H9 (cell line): ENCODE results near the gene ACOT2. TPM values are rescaled to one million over a fixed set of nuclear protein-coding genes. Genes with fewer than 3 reads are reported as not detected.

Source experiments
- DNase-seq: peaks from one replicate; pipeline ENCODE4 v3.0.0-alpha.2; 2017
- H2AFZ ChIP-seq: one replicate; pipeline ENCODE4 v1.6.1; 2013; ENCODE audit warnings: mild to moderate bottlenecking, low read length, control low read depth, moderate library complexity
- H2AK5ac ChIP-seq: 2 replicates; pipeline ENCODE4 v1.6.1; 2013; ENCODE audit warnings: low read length, control low read depth, mixed read lengths; ENCODE audit not compliant: insufficient read length
- H2BK120ac ChIP-seq: one replicate; pipeline ENCODE4 v1.6.1; 2013; ENCODE audit warnings: low read depth, mild to moderate bottlenecking, low read length, control low read depth, inconsistent platforms; ENCODE audit not compliant: poor library complexity, severe bottlenecking
- H2BK12ac ChIP-seq: 2 replicates; pipeline ENCODE4 v1.6.1; 2013; ENCODE audit warnings: low read length, control low read depth, mixed read lengths, low read depth; ENCODE audit not compliant: insufficient read length
- H2BK15ac ChIP-seq: 2 replicates; pipeline ENCODE4 v1.6.1; 2013; ENCODE audit warnings: low read depth, low read length, control low read depth
- H2BK20ac ChIP-seq: one replicate; pipeline ENCODE4 v1.6.1; 2013; ENCODE audit warnings: low read depth, mild to moderate bottlenecking, low read length, control low read depth, inconsistent platforms; ENCODE audit not compliant: poor library complexity, severe bottlenecking
- H2BK5ac ChIP-seq: 2 replicates; pipeline ENCODE4 v1.6.1; 2013; ENCODE audit warnings: low read length, control low read depth, mixed read lengths; ENCODE audit not compliant: insufficient read length
- H3K14ac ChIP-seq: 2 replicates; pipeline ENCODE4 v1.6.1; 2013; ENCODE audit warnings: low read length, control low read depth; ENCODE audit not compliant: insufficient read depth
- H3K18ac ChIP-seq: 2 replicates; pipeline ENCODE4 v1.6.1; 2013; ENCODE audit warnings: low read depth, mild to moderate bottlenecking, mixed read lengths, low read length, control low read depth; ENCODE audit not compliant: insufficient read length
- H3K23ac ChIP-seq: 2 replicates; pipeline ENCODE4 v1.6.1; 2013; ENCODE audit warnings: low read length, control low read depth, mixed read lengths, low read depth; ENCODE audit not compliant: insufficient read length
- H3K23me2 ChIP-seq: 2 replicates; pipeline ENCODE4 v1.6.1; 2013; ENCODE audit warnings: low read depth, mild to moderate bottlenecking, mixed read lengths, low read length, control low read depth; ENCODE audit not compliant: insufficient read length, poor library complexity, severe bottlenecking
- H3K27ac ChIP-seq: 2 replicates; pipeline ENCODE4 v1.5.1; 2013; ENCODE audit warnings: low read length, control low read depth, mixed read lengths, low read depth; ENCODE audit not compliant: insufficient read length
- H3K27me3 ChIP-seq: 2 replicates; pipeline ENCODE4 v1.6.1; 2013; ENCODE audit warnings: low read length, control low read depth, inconsistent platforms; ENCODE audit not compliant: insufficient read depth
- H3K4ac ChIP-seq: 2 replicates; pipeline ENCODE4 v1.6.1; 2013; ENCODE audit warnings: low read depth, mild to moderate bottlenecking, control low read depth, inconsistent platforms, low read length, moderate library complexity
- H3K4me1 ChIP-seq: 2 replicates; pipeline ENCODE4 v1.6.1; 2013; ENCODE audit warnings: low read length, control low read depth, inconsistent platforms; ENCODE audit not compliant: insufficient read depth
- H3K4me2 ChIP-seq: 2 replicates; pipeline ENCODE4 v1.6.1; 2013; ENCODE audit warnings: low read length, control low read depth, mixed read lengths; ENCODE audit not compliant: insufficient read length, insufficient read depth
- H3K56ac ChIP-seq: 2 replicates; pipeline ENCODE4 v1.6.1; 2013; ENCODE audit warnings: low read depth, mild to moderate bottlenecking, mixed read lengths, low read length, control low read depth; ENCODE audit not compliant: insufficient read length
- H3K79me1 ChIP-seq: 2 replicates; pipeline ENCODE4 v1.6.1; 2013; ENCODE audit warnings: low read depth, mild to moderate bottlenecking, moderate library complexity, low read length, control low read depth, inconsistent platforms; ENCODE audit not compliant: insufficient read depth, poor library complexity, severe bottlenecking
- H3K79me2 ChIP-seq: 2 replicates; pipeline ENCODE4 v1.6.1; 2013; ENCODE audit warnings: low read length, control low read depth, inconsistent platforms; ENCODE audit not compliant: insufficient read depth
- H3K9ac ChIP-seq: 2 replicates; pipeline ENCODE4 v1.6.1; 2013; ENCODE audit warnings: low read length, control low read depth, mixed read lengths; ENCODE audit not compliant: insufficient read length; ENCODE audit errors: extremely low read depth
- H3K9me3 ChIP-seq: one replicate; pipeline ENCODE4 v1.6.1; 2013; ENCODE audit warnings: low read depth, low read length, inconsistent platforms; ENCODE audit not compliant: control insufficient read depth
- H3T11ph ChIP-seq: one replicate; pipeline ENCODE4 v1.6.1; 2013; ENCODE audit warnings: mild to moderate bottlenecking, low read length, control low read depth, inconsistent platforms
- H4K20me1 ChIP-seq: one replicate; pipeline ENCODE4 v1.6.1; 2013; ENCODE audit not compliant: control insufficient read depth, insufficient read length, insufficient read depth
- H4K5ac ChIP-seq: 2 replicates; pipeline ENCODE4 v1.6.1; 2013; ENCODE audit warnings: low read depth, mild to moderate bottlenecking, mixed read lengths, low read length, control low read depth; ENCODE audit not compliant: insufficient read length
- H4K8ac ChIP-seq: replicated peaks from 2 replicates; pipeline ENCODE4 v1.6.1; 2013; ENCODE audit warnings: low read length, control low read depth, mixed read lengths, low read depth; ENCODE audit not compliant: insufficient read length
- H4K91ac ChIP-seq: 2 replicates; pipeline ENCODE4 v1.6.1; 2013; ENCODE audit warnings: low read depth, mild to moderate bottlenecking, moderate library complexity, mixed read lengths, low read length, control low read depth; ENCODE audit not compliant: insufficient read length
- H3K27ac Mint-ChIP-seq, 3 experiments: 2 replicates in 2 of 3; 3 replicates in 1 of 3; pipeline ENCODE4 v1.8.0; 2020 to 2021; ENCODE audit warnings: mixed read lengths in 3 of 3, mild to moderate bottlenecking in 1 of 3, moderate library complexity in 1 of 3
- H3K27me3 Mint-ChIP-seq: 2 replicates; pipeline ENCODE4 v1.8.0; 2021; ENCODE audit warnings: low read depth, mild to moderate bottlenecking, moderate library complexity, mixed read lengths
- H3K36me3 Mint-ChIP-seq, 3 experiments: 2 replicates in 2 of 3; 3 replicates in 1 of 3; pipeline ENCODE4 v1.8.0; 2020 to 2021; ENCODE audit warnings: low read depth in 3 of 3, mixed read lengths in 3 of 3; ENCODE audit not compliant: insufficient read depth in 1 of 3
- H3K4me1 Mint-ChIP-seq, 2 experiments: 2 replicates each; pipeline ENCODE4 v1.8.0; 2020; ENCODE audit warnings: mixed read lengths in 2 of 2
- H3K4me3 Mint-ChIP-seq, 2 experiments: 2 replicates in 1 of 2; 3 replicates in 1 of 2; pipeline ENCODE4 v1.8.0; 2020 to 2021; ENCODE audit warnings: mild to moderate bottlenecking in 2 of 2, mixed read lengths in 2 of 2, moderate library complexity in 1 of 2
- H3K9me3 Mint-ChIP-seq, 2 experiments: 2 replicates in 1 of 2; 3 replicates in 1 of 2; pipeline ENCODE4 v1.8.0; 2020; ENCODE audit warnings: mild to moderate bottlenecking in 2 of 2, mixed read lengths in 2 of 2, moderate library complexity in 1 of 2
- CTCF ChIP-seq: fragments of 200-600 bp; sonication (generic); conservative IDR thresholded peaks from 3 replicates; pipeline ENCODE4 v1.8.0; 2021; ENCODE audit warnings: antibody characterized with exemption, mild to moderate bottlenecking
- WGBS: extraction: QIAGEN DNeasy Blood & Tissue Kit; methylation state at CpG from one replicate; pipeline ENCODE4 v1.1.7; 2013; ENCODE audit warnings: missing lambda C conversion rate, low lambda C conversion rate, mixed read lengths; ENCODE audit not compliant: insufficient read length; ENCODE audit errors: extremely low coverage; 5-methylcytosine and 5-hydroxymethylcytosine counted together
- total RNA-seq: library from RNA; stranded (reverse); gene quantifications from 2 replicates; pipeline ENCODE4 v1.2.1, GENCODE V29; 2021

The ACOT2 gene
- total RNA-seq, 1 experiment from 2014 or later = 10.2 TPM

GRCh38 chr14:73606271-73606670 is 37.3 kb downstream of the ACOT2 start:
- Histone ChIP-seq H4K5ac (no peak overlapping the region), H3K27ac (no peak overlapping the region), H3K4ac (no peak overlapping the region), H3K18ac (no peak overlapping the region), H3K4me1 (no peaks in the 10 kb centered on the region), H3T11ph (no peak overlapping the region), H3K56ac (no peak overlapping the region), H4K20me1 (no peaks in the 10 kb centered on the region), H3K4me2 (no peak overlapping the region), H2BK20ac (no peak overlapping the region), H4K91ac (no peak overlapping the region), H2BK15ac (no peak overlapping the region), H3K9ac (no peak overlapping the region), H2BK12ac (no peak overlapping the region), H2BK120ac (no peak overlapping the region), H2AFZ (no peak overlapping the region), H3K14ac (no peak overlapping the region), H4K8ac (no peak overlapping the region), H3K27me3 (no peaks in the 10 kb centered on the region), H3K9me3 (no peaks in the 10 kb centered on the region), H3K23ac (no peak overlapping the region), H2AK5ac (no peak overlapping the region), H3K23me2 (no peaks in the 10 kb centered on the region), H3K79me2 (no peaks in the 10 kb centered on the region), H3K79me1 (no peaks in the 10 kb centered on the region), H2BK5ac (no peak overlapping the region)
- no peak overlapping the region for H3K4me3 Mint-ChIP-seq
- H3K4me1 Mint-ChIP-seq = peaks cover 0 to 2% of the 10 kb centered on the region in 2 experiments; a peak in 1 of 4 replicates
- no peaks in the 10 kb centered on the region; the same call in 1 of the 2 replicates for H3K27me3 Mint-ChIP-seq
- TF ChIP-seq CTCF = no peak
- peaks cover 28 to 31% of the 10 kb centered on the region in 2 experiments for H3K9me3 Mint-ChIP-seq
- peaks cover 15 to 26% (median 25%) of the 10 kb centered on the region in 3 experiments for H3K36me3 Mint-ChIP-seq
- WGBS = no CpG with 5 or more reads among the region's 3 CpGs
- H3K27ac Mint-ChIP-seq = no peak overlapping the region
- no peak for DNase-seq
